ENCODE data around the gene COG2. TPM values are rescaled to one million over a fixed set of nuclear protein-coding genes. Genes with fewer than 3 reads are reported as not detected.

The COG2 gene
- total and polyA plus RNA-seq, 2 of the 13 experiments (the other 11 are each of a cell fraction or from before 2014, with no cell fraction given) = 16.8 to 36.3 TPM

- POLR2A ChIA-PET = interaction anchor here (0.6 to 3.0 kb wide), 5 partner anchors 19 to 71 kb away, joined by 3 to 14 read pairs (median 3); no protein-coding TSS in a partner anchor
- intact Hi-C loops (cut with micrococcal nuclease; ENCODE audit: unreplicated experiment) = no loop called here
- Histone ChIP-seq H3K9ac (ENCODE audit: insufficient read depth, low read depth, low read length) (no peak overlapping the region), H3K4me1 (ENCODE audit: insufficient read depth, low read length) (peaks cover 40% of the 10 kb centered on the region), H3K4me3 (replicated peaks in 1 of 3; ENCODE audit: insufficient read depth in 1 of 3, low read depth in 2 of 3, low read length in 3 of 3) (no peak overlapping the region), H3K79me2 (ENCODE audit: insufficient read depth, low read length) (no peaks in the 10 kb centered on the region), H3K27me3 (ENCODE audit: control insufficient read depth in 1 of 2, insufficient read depth in 2 of 2, low read length in 2 of 2) (no peaks in the 10 kb centered on the region), H4K20me1 (ENCODE audit: insufficient read depth, low read length) (no peaks in the 10 kb centered on the region), H2AFZ (ENCODE audit: low read length) (no peak overlapping the region), H3K27ac (ENCODE audit: extremely low read length, insufficient read depth, low read length) (no peak overlapping the region), H3K9me3 (ENCODE audit: low read length) (no peaks in the 10 kb centered on the region), H3K36me3 (replicated peaks in 1 of 2; ENCODE audit: control insufficient read depth in 1 of 2, insufficient read depth in 2 of 2, low read length in 2 of 2) (peaks cover 20 to 69% of the 10 kb centered on the region in 2 experiments), H3K4me2 (ENCODE audit: low read depth, low read length) (no peak overlapping the region)
- no TSS peak for BruUV-seq (replicated peaks)
- in situ Hi-C loops (cut with HindIII; ENCODE audit: extremely low pct_ligation_motif_present, low pct_unique_long_range_greater_than_20kb) = no loop called here
- ATAC-seq (no peak), DNase-seq (ENCODE audit: low spot score) (no peak), FAIRE-seq (no peak)
- WGBS (ENCODE audit: low lambda C conversion rate) = 96% methylated on average over 9 of the region's 9 CpGs
- CTCF ChIA-PET (ENCODE audit: low intra/inter-chr PET ratio, low total read pairs) = no interaction called here
- no peak for TF ChIP-seq PHF20 (CRISPR knock-in tag; IDR thresholded peaks at IDR 0.05)
- no peak for TF ChIP-seq BORCS8-MEF2B (CRISPR knock-in tag; IDR thresholded peaks at IDR 0.05)
- no peak for TF ChIP-seq ARID3A (IDR thresholded peaks at IDR 0.05; ENCODE audit: low read depth, low read length)
- no peak for TF ChIP-seq SYNCRIP (IDR thresholded peaks at IDR 0.05; ENCODE audit: insufficient read depth, low read depth, low read length)
- no peak for TF ChIP-seq DPF2 (CRISPR knock-in tag; IDR thresholded peaks at IDR 0.05; ENCODE audit: borderline replicate concordance, low read depth)
These were observed 40.8 kb downstream of the COG2 start for GRCh38 chr1:230682882-230683610.

GRCh38 chr1:230684146-230684545 lies 41.9 kb downstream of the COG2 start:
- intact Hi-C loops (cut with micrococcal nuclease; ENCODE audit: unreplicated experiment) (no loop called here), in situ Hi-C loops (cut with HindIII; ENCODE audit: extremely low pct_ligation_motif_present, low pct_unique_long_range_greater_than_20kb) (no loop called here)
- DNase-seq (ENCODE audit: low spot score) = no peak
- Histone ChIP-seq H3K9me3 (ENCODE audit: low read length) (no peaks in the 10 kb centered on the region), H3K4me1 (ENCODE audit: insufficient read depth, low read length) (peaks cover 39% of the 10 kb centered on the region), H3K36me3 (replicated peaks in 1 of 2; ENCODE audit: control insufficient read depth in 1 of 2, insufficient read depth in 2 of 2, low read length in 2 of 2) (peaks cover 22 to 67% of the 10 kb centered on the region in 2 experiments), H3K79me2 (ENCODE audit: insufficient read depth, low read length) (no peaks in the 10 kb centered on the region), H4K20me1 (ENCODE audit: insufficient read depth, low read length) (no peaks in the 10 kb centered on the region), H3K27ac (ENCODE audit: extremely low read length, insufficient read depth, low read length) (no peak overlapping the region), H2AFZ (ENCODE audit: low read length) (no peak overlapping the region), H3K9ac (ENCODE audit: insufficient read depth, low read depth, low read length) (no peak overlapping the region), H3K27me3 (ENCODE audit: control insufficient read depth in 1 of 2, insufficient read depth in 2 of 2, low read length in 2 of 2) (no peaks in the 10 kb centered on the region), H3K4me3 (replicated peaks in 1 of 3; ENCODE audit: insufficient read depth in 1 of 3, low read depth in 2 of 3, low read length in 3 of 3) (no peak overlapping the region), H3K4me2 (ENCODE audit: low read depth, low read length) (no peak overlapping the region)
- 100% methylated on average over 1 of the region's 2 CpGs for WGBS (ENCODE audit: low lambda C conversion rate)
- ChIA-PET CTCF (ENCODE audit: low intra/inter-chr PET ratio, low total read pairs) (no interaction called here), POLR2A (no interaction called here)
- no TSS peak for BruUV-seq (replicated peaks)
- no peak for FAIRE-seq
- ATAC-seq = no peak
- TF ChIP-seq ZNF605 (CRISPR knock-in tag; IDR thresholded peaks at IDR 0.05) (no peak), ELF3 (CRISPR knock-in tag; IDR thresholded peaks at IDR 0.05) (no peak), ARNT (IDR thresholded peaks at IDR 0.05) (no peak), SMARCE1 (IDR thresholded peaks at IDR 0.05; ENCODE audit: borderline replicate concordance) (no peak), ZNF3 (CRISPR knock-in tag; IDR thresholded peaks at IDR 0.05) (no peak), RBM22 (optimal IDR thresholded peaks at IDR 0.05; ENCODE audit: low read length) (no peak), THAP11 (CRISPR knock-in tag; IDR thresholded peaks at IDR 0.05) (no peak), SMAD3 (CRISPR knock-in tag; IDR thresholded peaks at IDR 0.05) (no peak), ZNF576 (CRISPR knock-in tag; IDR thresholded peaks at IDR 0.05) (no peak), CEBPZ (IDR thresholded peaks at IDR 0.05; ENCODE audit: low read length) (no peak)
